HepG2 (cell line): ENCODE measurements around the gene DCC. TPM values are rescaled to one million over a fixed set of nuclear protein-coding genes. Genes with fewer than 3 reads are reported as not detected.

Source experiments
- ATAC-seq: fragments of 200-7000 bp; cut with Tn5 transposase; 3 replicates; pipeline ENCODE4 v1.9.1; 2020; ENCODE audit warnings: mild to moderate bottlenecking, moderate library complexity
- BruUV-seq: library from RNA; stranded (reverse); fragments of 400-500 nt; replicated peaks from 2 replicates; lab custom pipeline; 2021; lab: Mats Ljungman, UMichigan
- CTCF ChIA-PET: fragments of 300-600 bp; formaldehyde crosslinking; extraction: SDS; loops from one replicate; lab custom pipeline; 2021; ENCODE audit warnings: low total read pairs, inconsistent platforms, low intra/inter-chr PET ratio; lab: Yijun Ruan, JAX
- POLR2A ChIA-PET: fragments of 350-600 bp; sonication (Branson Sonifier 250); formaldehyde crosslinking; loops from one replicate; lab custom pipeline; 2020; ENCODE audit warnings: antibody characterized with exemption, inconsistent platforms; lab: Yijun Ruan, JAX
- DNase-seq: peaks from one replicate; pipeline ENCODE4 v3.0.0-alpha.2; 2015; ENCODE audit warnings: low spot score
- FAIRE-seq: peaks from 3 replicates; lab custom pipeline; 2011; peaks lifted over from hg19 to GRCh38; lab: Jason Lieb, UNC
- H2AFZ ChIP-seq: one replicate; pipeline ENCODE4 v1.6.1; 2011; ENCODE audit warnings: low read length, inconsistent platforms
- H3K27ac ChIP-seq: fragments of 300-600 bp; 3 replicates; pipeline ENCODE4 v1.8.0; 2011; ENCODE audit warnings: mixed run types, mild to moderate bottlenecking, mixed read lengths, low read length, inconsistent platforms; ENCODE audit not compliant: insufficient read depth; ENCODE audit errors: extremely low read length
- H3K27me3 ChIP-seq, 2 experiments: fragments of 200-600 bp in 1 of 2; 2 replicates in 1 of 2; 3 replicates in 1 of 2; pipeline versions ENCODE4 v1.6.0 to v1.8.0; 2011; ENCODE audit warnings: low read length in 2 of 2, mild to moderate bottlenecking in 2 of 2, moderate library complexity in 2 of 2, inconsistent platforms in 1 of 2; ENCODE audit not compliant: insufficient read depth in 2 of 2, control insufficient read depth in 1 of 2
- H3K36me3 ChIP-seq, 2 experiments: fragments of 200-600 bp in 1 of 2; replicated peaks in 1 of 2; 2 replicates in 1 of 2; 3 replicates in 1 of 2; pipeline versions ENCODE4 v1.5.1 to v1.8.0; 2011; ENCODE audit warnings: low read length in 2 of 2, inconsistent platforms in 1 of 2; ENCODE audit not compliant: insufficient read depth in 2 of 2, control insufficient read depth in 1 of 2
- H3K4me1 ChIP-seq: 2 replicates; pipeline ENCODE4 v1.5.1; 2012; ENCODE audit warnings: low read length, inconsistent platforms; ENCODE audit not compliant: insufficient read depth
- H3K4me2 ChIP-seq: 2 replicates; pipeline ENCODE4 v1.6.0; 2011; ENCODE audit warnings: low read depth, low read length, inconsistent platforms
- H3K4me3 ChIP-seq, 3 experiments: fragments of 200-600 bp in 1 of 3; sonication (generic), shearing (Covaris generic) in 1 of 3; replicated peaks in 1 of 3; 2 replicates each; pipeline ENCODE4 v1.5.1; 2011 to 2016; ENCODE audit warnings: low read length in 3 of 3, inconsistent platforms in 2 of 3, low read depth in 2 of 3, mild to moderate bottlenecking in 2 of 3, control low read depth in 1 of 3, mixed read lengths in 1 of 3; ENCODE audit not compliant: insufficient read depth in 1 of 3
- H3K79me2 ChIP-seq: one replicate; pipeline ENCODE4 v1.6.1; 2011; ENCODE audit warnings: low read length, inconsistent platforms; ENCODE audit not compliant: insufficient read depth
- H3K9ac ChIP-seq: 2 replicates; pipeline ENCODE4 v1.6.0; 2011; ENCODE audit warnings: mild to moderate bottlenecking, low read depth, low read length, inconsistent platforms; ENCODE audit not compliant: insufficient read depth
- H3K9me3 ChIP-seq: 2 replicates; pipeline ENCODE4 v1.5.1; 2012; ENCODE audit warnings: mild to moderate bottlenecking, low read length
- H4K20me1 ChIP-seq: 2 replicates; pipeline ENCODE4 v1.6.0; 2011; ENCODE audit warnings: inconsistent platforms, mild to moderate bottlenecking, low read length, moderate library complexity; ENCODE audit not compliant: insufficient read depth
- ETV6 ChIP-seq: sonication (generic); formaldehyde crosslinking; conservative IDR thresholded peaks from 2 replicates; pipeline ENCODE4 v1.4.0; 2020; ENCODE audit warnings: missing genetic modification reagents
- GPN1 ChIP-seq: sonication (generic); formaldehyde crosslinking; IDR thresholded peaks from 2 replicates; pipeline ENCODE4 v1.5.1; 2020; ENCODE audit warnings: missing genetic modification reagents, borderline replicate concordance
- IRX3 ChIP-seq: sonication (generic); formaldehyde crosslinking; IDR thresholded peaks from 2 replicates; pipeline ENCODE4 v1.8.1; 2023; ENCODE audit warnings: mild to moderate bottlenecking, low read depth, missing genetic modification reagents, borderline replicate concordance
- KLF11 ChIP-seq: IDR thresholded peaks from 2 replicates; pipeline ENCODE4 v1.6.1; 2016; ENCODE audit warnings: missing compliant biosample characterization
- WGBS: methylation state at CpG from one replicate; pipeline ENCODE4 v1.1.6; 2017; ENCODE audit warnings: low lambda C conversion rate; 5-methylcytosine and 5-hydroxymethylcytosine counted together
- in situ Hi-C: cut with HindIII; loops from 2 replicates; pipeline ENCODE4 v1.10.0; 2017; ENCODE audit warnings: low pct_unique_long_range_greater_than_20kb; ENCODE audit not compliant: extremely low pct_ligation_motif_present
- intact Hi-C: fragments of 100-400 bp; cut with micrococcal nuclease; formaldehyde crosslinking; loops from one replicate; pipeline ENCODE4 v1.10.0; 2022; ENCODE audit not compliant: unreplicated experiment
- polyA plus RNA-seq, 8 experiments: library from polyadenylated mRNA; depleted of rRNA in 3 of 8; stranded (reverse) in 7 of 8; unstranded in 1 of 8; fragments of >200 nt; fragmentation: Illumina TruSeq in 4 of 8; extraction: Trizol in 4 of 8; gene quantifications; 2 replicates each; pipeline versions ENCODE4 v1.2.1 to v1.2.3, GENCODE V29; 2011 to 2016; ENCODE audit warnings: low read depth in 4 of 8, missing spikeins in 1 of 8, mixed read lengths in 1 of 8; ENCODE audit not compliant: insufficient read depth in 1 of 8
- total RNA-seq, 5 experiments: library from RNA; depleted of rRNA; stranded (reverse); fragments of >200 nt; fragmentation: Illumina TruSeq; extraction: Trizol; gene quantifications; 2 replicates each; pipeline ENCODE4 v1.2.3, GENCODE V29; 2016; ENCODE audit warnings: low read depth in 1 of 5
- TF ChIP-seq, protein P1 (sequence below): fragments of 450-650 bp; IDR thresholded peaks from 2 replicates; pipeline ENCODE4 v1.6.1; 2016
- TF ChIP-seq, protein P2 (sequence below): sonication (generic); formaldehyde crosslinking; conservative IDR thresholded peaks from 2 replicates; pipeline ENCODE4 v1.4.0; 2020; ENCODE audit warnings: missing genetic modification reagents

Gene DCC
- total and polyA plus RNA-seq, 2 of the 13 experiments (the other 11 are each of a cell fraction or from before 2014, with no cell fraction given) = not detected

DNA sequence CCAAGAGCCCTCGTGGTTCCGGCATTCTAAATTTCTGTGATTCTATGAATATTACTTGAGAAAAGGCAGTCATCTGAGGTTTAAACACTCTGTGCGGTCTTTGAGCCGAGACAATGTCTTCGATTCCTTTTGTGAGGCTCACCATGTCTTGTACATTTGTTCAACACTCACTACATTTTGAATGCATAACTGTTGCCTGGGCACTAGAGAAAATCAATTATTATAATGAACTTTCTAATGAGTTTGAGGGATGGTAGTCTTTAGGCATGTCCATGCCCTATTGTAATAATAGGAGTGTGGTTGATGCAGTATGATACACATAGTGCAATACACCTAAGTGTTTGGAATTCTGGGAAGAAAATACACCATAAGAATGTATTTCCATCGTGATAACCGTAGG, 1181.1 kb downstream of the DCC start (continued):
- TF ChIP-seq, protein P1, sequence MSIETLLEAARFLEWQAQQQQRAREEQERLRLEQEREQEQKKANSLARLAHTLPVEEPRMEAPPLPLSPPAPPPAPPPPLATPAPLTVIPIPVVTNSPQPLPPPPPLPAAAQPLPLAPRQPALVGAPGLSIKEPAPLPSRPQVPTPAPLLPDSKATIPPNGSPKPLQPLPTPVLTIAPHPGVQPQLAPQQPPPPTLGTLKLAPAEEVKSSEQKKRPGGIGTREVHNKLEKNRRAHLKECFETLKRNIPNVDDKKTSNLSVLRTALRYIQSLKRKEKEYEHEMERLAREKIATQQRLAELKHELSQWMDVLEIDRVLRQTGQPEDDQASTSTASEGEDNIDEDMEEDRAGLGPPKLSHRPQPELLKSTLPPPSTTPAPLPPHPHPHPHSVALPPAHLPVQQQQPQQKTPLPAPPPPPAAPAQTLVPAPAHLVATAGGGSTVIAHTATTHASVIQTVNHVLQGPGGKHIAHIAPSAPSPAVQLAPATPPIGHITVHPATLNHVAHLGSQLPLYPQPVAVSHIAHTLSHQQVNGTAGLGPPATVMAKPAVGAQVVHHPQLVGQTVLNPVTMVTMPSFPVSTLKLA = no peak
- no peak for TF ChIP-seq ETV6 (CRISPR knock-in tag)

DNA sequence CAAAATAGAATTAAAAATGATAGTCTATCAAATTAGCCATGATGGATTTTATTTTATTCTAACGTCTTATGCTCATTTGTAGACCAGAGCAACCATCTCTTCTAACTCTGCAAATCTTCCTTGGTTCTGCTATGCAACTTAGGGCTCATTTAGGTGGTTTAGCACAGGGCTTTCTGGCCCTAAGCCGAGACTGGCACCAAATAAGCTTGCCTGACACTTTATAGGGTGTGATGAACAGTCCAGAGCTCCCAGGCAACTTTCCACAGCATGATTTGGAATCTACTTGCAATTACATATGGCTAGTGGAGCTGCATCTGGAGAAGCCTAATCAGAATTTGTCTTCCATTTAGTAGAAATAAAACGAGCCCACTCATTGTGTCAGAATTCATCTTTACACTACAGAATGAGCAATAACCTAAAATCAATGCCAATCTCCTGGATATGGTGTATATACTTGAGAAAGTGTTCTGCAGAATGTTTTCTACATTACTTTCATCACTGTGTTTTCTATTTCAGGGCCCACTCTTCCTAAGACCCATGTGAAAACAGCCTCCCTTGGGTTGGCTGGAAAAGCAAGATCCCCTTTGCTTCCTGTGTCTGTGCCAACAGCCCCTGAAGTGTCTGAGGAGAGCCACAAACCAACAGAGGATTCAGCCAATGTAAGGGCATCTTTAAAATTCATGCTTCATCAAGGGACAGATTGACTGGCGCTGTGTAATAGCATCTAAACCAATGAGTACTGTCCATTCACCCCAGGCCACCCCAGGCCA, 1186.3 kb downstream of the DCC start:
- intact Hi-C loops = no loop called here
- Histone ChIP-seq H3K27me3 (no peaks in the 10 kb centered on the region), H3K27ac (no peak overlapping the region), H3K4me2 (no peak overlapping the region), H3K79me2 (no peaks in the 10 kb centered on the region)
- no peak for FAIRE-seq
- WGBS = 0% methylated on average over 4 of the region's 4 CpGs
- no TSS peak for BruUV-seq
- TF ChIP-seq, protein P2, sequence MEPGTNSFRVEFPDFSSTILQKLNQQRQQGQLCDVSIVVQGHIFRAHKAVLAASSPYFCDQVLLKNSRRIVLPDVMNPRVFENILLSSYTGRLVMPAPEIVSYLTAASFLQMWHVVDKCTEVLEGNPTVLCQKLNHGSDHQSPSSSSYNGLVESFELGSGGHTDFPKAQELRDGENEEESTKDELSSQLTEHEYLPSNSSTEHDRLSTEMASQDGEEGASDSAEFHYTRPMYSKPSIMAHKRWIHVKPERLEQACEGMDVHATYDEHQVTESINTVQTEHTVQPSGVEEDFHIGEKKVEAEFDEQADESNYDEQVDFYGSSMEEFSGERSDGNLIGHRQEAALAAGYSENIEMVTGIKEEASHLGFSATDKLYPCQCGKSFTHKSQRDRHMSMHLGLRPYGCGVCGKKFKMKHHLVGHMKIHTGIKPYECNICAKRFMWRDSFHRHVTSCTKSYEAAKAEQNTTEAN (CRISPR knock-in tag) = no peak
- TF ChIP-seq IRX3 (no peak), KLF11 (CRISPR knock-in tag) (no peak), GPN1 (CRISPR knock-in tag) (no peak)
- TF ChIP-seq, all 625 proteins: peak for 0
- in situ Hi-C loops = no loop called here
- CTCF ChIA-PET = no interaction called here
- no peaks in the 10 kb centered on the region for H3K9me3 ChIP-seq
- H3K4me3 ChIP-seq = no peak overlapping the region
- no peaks in the 10 kb centered on the region for H3K4me1 ChIP-seq
- H2AFZ ChIP-seq = no peak overlapping the region
- no peak overlapping the region for H3K9ac ChIP-seq
- POLR2A ChIA-PET = no interaction called here
- H4K20me1 ChIP-seq = no peaks in the 10 kb centered on the region
- no peaks in the 10 kb centered on the region for H3K36me3 ChIP-seq
- ATAC-seq = no peak
- no peak for DNase-seq
